ENCODE data around the gene DKK1. TPM values are rescaled to one million over a fixed set of nuclear protein-coding genes. Genes with fewer than 3 reads are reported as not detected.

The DKK1 gene
- total RNA-seq, 1 donor from 2014 or later: 170 TPM

DNA sequence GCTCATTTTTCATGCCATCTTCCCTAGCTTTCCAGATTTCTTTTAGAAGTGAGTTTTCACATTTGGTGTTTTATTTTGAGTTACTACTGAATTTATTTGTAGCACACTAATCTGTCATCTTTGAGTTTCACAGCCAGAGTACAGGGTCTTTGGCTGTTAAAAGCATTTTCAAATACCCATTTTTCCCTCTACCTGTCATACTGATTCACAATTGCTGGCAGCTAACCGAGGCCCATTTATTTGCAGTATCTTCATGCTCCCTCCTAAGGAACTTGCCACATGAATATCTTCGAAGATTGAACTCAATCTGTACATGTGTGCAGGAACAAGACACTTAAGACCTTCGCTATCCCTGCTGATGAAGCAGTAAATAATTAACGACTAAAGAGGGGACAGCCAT, 44.8 kb upstream of the DKK1 start:
- no peaks in the 10 kb centered on the region for H3K27me3 Mint-ChIP-seq (ENCODE audit: low read depth)
- no peak overlapping the region for H3K4me3 Mint-ChIP-seq (ENCODE audit: unreplicated experiment)
- DNase-seq (ENCODE audit: low spot score): no peak
- H3K4me1 Mint-ChIP-seq (ENCODE audit: low read depth): no peaks in the 10 kb centered on the region
- no peak for TF ChIP-seq CTCF (IDR thresholded peaks at IDR 0.05)
- peaks cover 2% of the 10 kb centered on the region for H3K9me3 Mint-ChIP-seq (ENCODE audit: low read depth)
- no peak overlapping the region for H3K27ac Mint-ChIP-seq (ENCODE audit: unreplicated experiment)
- H3K36me3 Mint-ChIP-seq (ENCODE audit: low read depth): peaks cover 4% of the 10 kb centered on the region

GRCh38 chr10:52276163-52276562, 37.9 kb upstream of the DKK1 start:
- no peak for DNase-seq (ENCODE audit: low spot score)
- peaks cover 15% of the 10 kb centered on the region for H3K4me1 Mint-ChIP-seq (ENCODE audit: low read depth)
- no peak overlapping the region for H3K27ac Mint-ChIP-seq (ENCODE audit: unreplicated experiment)
- H3K9me3 Mint-ChIP-seq (ENCODE audit: low read depth): peaks cover 30% of the 10 kb centered on the region
- no peaks in the 10 kb centered on the region for H3K27me3 Mint-ChIP-seq (ENCODE audit: low read depth)
- TF ChIP-seq CTCF (IDR thresholded peaks at IDR 0.05): no peak
- H3K36me3 Mint-ChIP-seq (ENCODE audit: low read depth): peaks cover 22% of the 10 kb centered on the region
- H3K4me3 Mint-ChIP-seq (ENCODE audit: unreplicated experiment): no peak overlapping the region

- TF ChIP-seq CTCF (IDR thresholded peaks at IDR 0.05): no peak
- Mint-ChIP-seq H3K9me3 (ENCODE audit: low read depth) (peaks cover 30% of the 10 kb centered on the region), H3K36me3 (ENCODE audit: low read depth) (peaks cover 19% of the 10 kb centered on the region), H3K27me3 (ENCODE audit: low read depth) (no peaks in the 10 kb centered on the region), H3K4me1 (ENCODE audit: low read depth) (peaks cover 15% of the 10 kb centered on the region), H3K4me3 (ENCODE audit: unreplicated experiment) (no peak overlapping the region), H3K27ac (ENCODE audit: unreplicated experiment) (no peak overlapping the region)
- no peak for DNase-seq (ENCODE audit: low spot score)
These were observed 37.1 kb upstream of the DKK1 start for GRCh38 chr10:52276986-52277385.

DNA sequence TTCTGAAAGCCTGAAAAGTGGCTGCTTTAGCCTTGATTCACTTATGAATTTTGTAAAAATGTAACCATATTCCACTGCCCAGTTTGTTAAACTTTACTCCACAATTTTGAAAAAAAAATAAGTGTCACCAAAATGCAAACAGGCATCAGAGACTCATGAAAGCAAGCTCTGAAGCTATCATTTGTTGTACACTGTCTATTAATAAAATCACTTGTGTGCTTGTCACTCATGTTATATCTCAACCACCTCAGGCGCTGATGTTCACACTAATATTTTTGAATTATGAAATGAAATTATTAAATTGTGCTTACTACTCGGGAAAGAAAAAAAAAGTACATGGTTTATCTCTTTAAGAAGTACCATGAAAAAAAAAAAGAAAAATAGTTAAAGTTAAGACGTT, 34.5 kb upstream of the DKK1 start:
- TF ChIP-seq CTCF (IDR thresholded peaks at IDR 0.05): no peak
- Mint-ChIP-seq H3K4me1 (ENCODE audit: low read depth) (peaks cover 20% of the 10 kb centered on the region), H3K9me3 (ENCODE audit: low read depth) (peaks cover 26% of the 10 kb centered on the region), H3K4me3 (ENCODE audit: unreplicated experiment) (no peak overlapping the region), H3K27ac (ENCODE audit: unreplicated experiment) (no peak overlapping the region), H3K36me3 (ENCODE audit: low read depth) (peaks cover 21% of the 10 kb centered on the region), H3K27me3 (ENCODE audit: low read depth) (no peaks in the 10 kb centered on the region)
- no peak for DNase-seq (ENCODE audit: low spot score)

GRCh38 chr10:52280051-52280450, 34.0 kb upstream of the DKK1 start:
- Mint-ChIP-seq H3K27me3 (ENCODE audit: low read depth) (no peaks in the 10 kb centered on the region), H3K4me3 (ENCODE audit: unreplicated experiment) (no peak overlapping the region), H3K4me1 (ENCODE audit: low read depth) (peaks cover 20% of the 10 kb centered on the region), H3K36me3 (ENCODE audit: low read depth) (peaks cover 17% of the 10 kb centered on the region), H3K27ac (ENCODE audit: unreplicated experiment) (peak overlapping the region; percentile 90), H3K9me3 (ENCODE audit: low read depth) (peaks cover 22% of the 10 kb centered on the region)
- DNase-seq (ENCODE audit: low spot score): no peak
- TF ChIP-seq CTCF (IDR thresholded peaks at IDR 0.05): no peak
